Neutrophil (primary cell): ENCODE measurements around the gene PTPRS.
A peak's percentile ranks its signal among the peaks of the same experiment; 100 is the strongest.

Source experiments
- H3K27ac ChIP-seq: fragments of 200-600 bp; sonication (generic); 2 replicates; pipeline ENCODE4 v1.5.1; 2016; ENCODE audit warnings: mild to moderate bottlenecking, moderate library complexity
- H3K27me3 ChIP-seq: fragments of 200-600 bp; sonication (generic); 2 replicates; pipeline ENCODE4 v1.6.0; 2016; ENCODE audit warnings: mild to moderate bottlenecking
- H3K36me3 ChIP-seq: fragments of 200-600 bp; sonication (generic); 2 replicates; pipeline ENCODE4 v1.5.1; 2017
- H3K4me1 ChIP-seq, 2 experiments: fragments of 200-600 bp in 1 of 2; sonication (generic) in 1 of 2; 1 replicate in 1 of 2; 2 replicates in 1 of 2; pipeline versions ENCODE4 v1.5.1 to v1.6.1; 2013 to 2016; ENCODE audit warnings: low read depth in 1 of 2, low read length in 1 of 2, mild to moderate bottlenecking in 1 of 2, moderate library complexity in 1 of 2; ENCODE audit not compliant: control insufficient read depth in 1 of 2, insufficient read depth in 1 of 2
- H3K4me3 ChIP-seq, 2 experiments: fragments of 200-600 bp in 1 of 2; sonication (generic) in 1 of 2; 1 replicate in 1 of 2; 2 replicates in 1 of 2; pipeline ENCODE4 v1.5.1; 2013 to 2016; ENCODE audit warnings: low read depth in 1 of 2, low read length in 1 of 2, mild to moderate bottlenecking in 1 of 2, moderate library complexity in 1 of 2
- H3K9me3 ChIP-seq: fragments of 200-600 bp; sonication (generic); 2 replicates; pipeline ENCODE4 v1.5.1; 2016
- CTCF ChIP-seq: fragments of 200-600 bp; sonication (generic); IDR thresholded peaks from 2 replicates; pipeline ENCODE4 v1.5.1; 2016; ENCODE audit warnings: antibody characterized with exemption

The PTPRS gene

GRCh38 chr19:5292453-5292821, 48.2 kb downstream of the PTPRS start:
- TF ChIP-seq CTCF = no peak
- Histone ChIP-seq H3K9me3 (no peaks in the 10 kb centered on the region), H3K27me3 (peaks cover 67% of the 10 kb centered on the region), H3K27ac (no peak overlapping the region), H3K4me3 (peak overlapping the region in 1 of 2 experiments; percentile 28), H3K4me1 (peaks cover 7 to 14% of the 10 kb centered on the region in 2 experiments), H3K36me3 (no peaks in the 10 kb centered on the region)

GRCh38 chr19:5291588-5292193, 48.9 kb downstream of the PTPRS start:
- Histone ChIP-seq H3K9me3 (no peaks in the 10 kb centered on the region), H3K4me3 (no peak overlapping the region), H3K36me3 (no peaks in the 10 kb centered on the region), H3K27ac (no peak overlapping the region), H3K4me1 (peaks cover 7 to 14% of the 10 kb centered on the region in 2 experiments), H3K27me3 (peaks cover 67% of the 10 kb centered on the region)
- no peak for TF ChIP-seq CTCF
